Activated CD8-positive, alpha-beta memory T cell treated with anti-CD3 and anti-CD28 coated beads for 24 hours (primary cell): ENCODE measurements around the gene NDRG4.
A peak's percentile ranks its signal among the peaks of the same experiment; 100 is the strongest.

ENCODE experiments used
- DNase-seq: peaks from one replicate; pipeline ENCODE4 v3.0.0-alpha.2; 2020

NDRG4 gene, protein sequence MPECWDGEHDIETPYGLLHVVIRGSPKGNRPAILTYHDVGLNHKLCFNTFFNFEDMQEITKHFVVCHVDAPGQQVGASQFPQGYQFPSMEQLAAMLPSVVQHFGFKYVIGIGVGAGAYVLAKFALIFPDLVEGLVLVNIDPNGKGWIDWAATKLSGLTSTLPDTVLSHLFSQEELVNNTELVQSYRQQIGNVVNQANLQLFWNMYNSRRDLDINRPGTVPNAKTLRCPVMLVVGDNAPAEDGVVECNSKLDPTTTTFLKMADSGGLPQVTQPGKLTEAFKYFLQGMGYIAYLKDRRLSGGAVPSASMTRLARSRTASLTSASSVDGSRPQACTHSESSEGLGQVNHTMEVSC

DNA sequence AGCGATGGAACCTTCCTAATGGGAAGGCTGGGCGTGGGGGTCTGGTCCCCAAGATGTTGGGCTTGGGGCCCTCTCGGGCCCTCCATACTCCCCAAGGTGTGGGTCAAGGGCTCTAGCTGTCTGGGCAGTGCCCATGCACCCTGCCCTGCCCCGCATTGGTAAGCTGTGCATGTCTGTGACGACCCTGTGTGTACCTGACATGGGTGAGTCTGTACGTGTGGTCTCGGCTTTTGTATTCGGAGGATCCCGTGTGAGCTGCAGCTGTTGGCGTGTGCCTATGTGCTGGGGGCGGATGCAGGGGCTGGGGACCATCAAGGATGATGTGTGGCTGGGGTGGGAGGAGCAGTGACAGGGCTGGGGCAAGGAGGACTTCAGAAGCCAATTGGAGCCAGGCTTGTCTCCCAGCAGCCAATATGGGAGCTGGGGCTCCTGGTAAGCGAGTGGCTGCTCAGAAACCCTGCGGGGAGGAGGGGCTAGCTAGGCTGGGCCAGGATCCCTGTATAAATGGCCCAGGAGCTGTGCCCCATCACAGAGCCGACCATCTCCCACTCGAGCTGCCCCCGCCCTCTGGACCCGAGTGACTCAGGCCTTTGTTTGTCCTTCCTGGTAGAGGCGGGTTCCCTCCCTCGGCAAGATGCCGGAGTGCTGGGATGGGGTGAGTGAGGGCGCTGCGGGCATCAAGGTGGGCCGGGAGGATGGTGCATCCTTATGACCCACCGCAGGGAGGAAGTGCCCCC, at the start of gene NDRG4:
Gene NDRG4, plus strand, starts transcription at position 529 of the 737 bp plus-strand sequence. Its CDS starts 106 bp downstream, at position 635.
- DNase-seq: no peak

DNA sequence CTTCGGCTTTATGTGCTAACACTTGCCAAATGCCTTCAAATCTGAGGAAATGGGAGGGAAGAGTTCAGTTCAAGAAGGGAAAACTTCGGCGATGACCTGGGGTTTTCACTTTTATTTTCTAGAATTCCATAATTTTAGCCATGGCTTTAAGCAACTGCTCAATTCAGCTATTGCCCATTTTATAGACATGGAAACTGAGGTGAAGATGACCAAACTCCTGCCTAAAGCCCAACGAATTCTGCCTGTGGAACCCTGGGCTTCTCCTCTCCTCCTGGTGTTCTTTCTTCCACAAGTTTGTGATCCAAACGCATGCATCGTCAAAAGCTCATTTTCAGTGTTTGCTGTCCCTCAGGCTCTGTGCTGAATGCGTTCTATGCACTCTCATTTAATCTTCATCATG, 49.4 kb upstream of the NDRG4 start:
- no peak for DNase-seq

DNA sequence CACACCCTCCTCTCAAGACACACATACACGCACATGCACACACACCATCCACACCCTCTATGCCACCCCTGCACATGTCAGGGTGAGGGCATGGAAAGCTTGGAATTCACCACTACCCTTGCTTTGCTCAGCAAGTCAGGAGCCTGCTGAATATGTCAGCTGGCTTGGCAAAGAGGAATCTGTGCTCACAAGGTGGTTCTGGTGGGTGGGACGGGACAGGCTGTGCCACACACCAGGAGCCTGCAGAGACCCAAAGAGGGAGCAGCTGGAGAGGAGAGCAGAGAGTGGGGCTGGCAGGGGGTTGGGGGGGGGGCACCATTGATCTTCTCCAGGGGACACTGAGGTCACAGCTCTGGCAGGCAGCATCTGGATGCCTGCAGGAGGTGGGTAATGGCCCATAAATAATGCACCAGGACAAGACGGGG, 48.7 kb upstream of the NDRG4 start:
- no peak for DNase-seq

DNA sequence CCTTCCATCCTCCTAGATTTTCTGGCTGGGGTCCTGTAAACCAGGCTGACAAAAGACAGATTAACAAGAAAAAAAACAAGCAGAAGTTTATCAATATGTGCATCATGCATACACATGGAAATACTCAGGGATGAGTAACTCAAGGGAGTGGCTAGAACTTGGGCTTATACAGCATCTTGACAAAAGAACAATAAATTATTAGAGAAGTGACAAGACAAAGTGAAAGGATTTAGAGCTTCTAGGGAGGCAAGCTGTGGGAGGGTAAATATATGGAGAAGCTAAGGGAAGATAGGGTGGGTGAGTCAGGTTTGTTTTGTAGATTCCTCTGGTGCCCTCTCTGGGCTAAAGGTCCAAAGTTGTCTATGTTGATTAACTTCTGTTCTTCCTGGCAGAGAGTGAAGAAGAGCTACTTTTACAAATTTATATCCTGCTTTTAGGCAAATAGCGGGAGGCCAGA, 48.0 kb upstream of the NDRG4 start:
- no peak for DNase-seq

DNA sequence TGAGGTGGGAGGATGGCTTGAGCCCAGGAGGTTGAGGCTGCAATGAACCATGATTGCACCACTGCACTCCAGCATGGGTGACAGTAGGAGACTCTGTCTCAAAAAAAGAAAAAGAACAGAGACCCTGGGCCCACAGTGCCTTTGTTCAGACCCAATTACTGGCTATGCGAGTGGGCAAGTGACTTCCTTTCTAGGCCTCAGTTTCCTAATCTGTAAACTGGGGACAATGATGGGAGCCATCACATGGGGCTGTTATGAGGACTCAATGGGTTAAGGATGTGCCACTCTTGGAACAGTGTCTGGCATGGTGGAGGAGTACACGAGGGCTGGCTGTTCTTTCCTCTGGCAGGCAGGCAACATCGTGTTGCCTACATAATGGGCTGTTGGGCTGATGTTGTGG, 47.3 kb upstream of the NDRG4 start:
- no peak for DNase-seq

DNA sequence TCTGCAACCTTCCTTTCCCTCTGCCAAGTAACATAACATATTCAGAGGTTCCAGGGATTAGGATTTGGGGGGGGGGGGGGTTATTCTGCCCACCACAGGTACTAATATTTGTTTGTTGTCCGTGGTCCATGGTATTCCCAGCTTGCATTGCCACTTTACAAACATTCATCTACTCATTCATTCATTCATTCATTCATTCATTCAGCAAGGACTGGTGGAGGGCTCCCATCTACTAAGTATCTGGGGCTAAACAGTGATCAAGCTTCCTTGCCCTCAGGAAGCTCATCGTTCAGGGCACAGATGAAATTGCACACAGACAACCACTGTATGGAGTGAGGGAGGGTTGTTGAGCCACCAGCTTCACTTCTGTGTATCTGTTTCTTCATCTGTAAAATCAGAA, 45.8 kb upstream of the NDRG4 start:
- DNase-seq: no peak

DNA sequence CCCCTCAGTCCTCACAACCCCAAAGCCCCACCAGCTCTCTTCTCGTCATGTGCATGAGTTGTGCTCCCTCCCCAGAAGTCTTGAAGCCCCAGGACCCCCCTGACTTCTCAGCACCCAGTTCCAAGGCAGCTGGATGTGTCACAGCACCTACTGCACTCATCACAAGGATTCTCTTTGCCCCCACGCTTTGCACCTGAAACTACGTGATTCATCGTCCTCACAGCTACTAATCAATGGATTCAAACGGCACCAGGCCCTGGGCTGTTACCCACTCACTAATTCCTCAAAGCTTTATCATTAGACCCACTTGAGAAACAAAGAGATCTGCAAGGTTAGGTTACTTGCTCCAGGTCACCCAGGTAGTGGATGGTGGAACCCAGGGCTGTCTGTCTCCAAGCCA, 45.1 kb upstream of the NDRG4 start:
- DNase-seq: no peak

DNA sequence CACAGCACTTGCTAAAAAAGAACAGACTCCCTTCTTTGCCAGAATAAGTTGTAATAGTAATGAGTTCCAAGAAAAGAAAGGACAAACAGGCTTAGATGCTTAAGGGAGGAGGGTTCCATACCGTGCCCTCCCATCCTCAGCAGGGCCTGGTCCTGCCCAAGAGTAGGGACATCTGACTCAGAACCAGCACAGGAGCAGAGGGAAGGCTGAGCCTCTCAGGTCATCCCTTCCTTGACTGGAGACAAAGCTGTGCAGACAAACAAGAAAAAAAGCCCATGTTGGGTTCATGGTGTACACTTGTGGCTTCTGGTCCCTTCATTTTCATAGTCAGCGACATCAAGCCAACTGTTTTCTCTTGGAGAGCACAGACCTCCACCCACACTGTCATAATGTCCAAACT, 44.2 kb upstream of the NDRG4 start:
- no peak for DNase-seq

DNA sequence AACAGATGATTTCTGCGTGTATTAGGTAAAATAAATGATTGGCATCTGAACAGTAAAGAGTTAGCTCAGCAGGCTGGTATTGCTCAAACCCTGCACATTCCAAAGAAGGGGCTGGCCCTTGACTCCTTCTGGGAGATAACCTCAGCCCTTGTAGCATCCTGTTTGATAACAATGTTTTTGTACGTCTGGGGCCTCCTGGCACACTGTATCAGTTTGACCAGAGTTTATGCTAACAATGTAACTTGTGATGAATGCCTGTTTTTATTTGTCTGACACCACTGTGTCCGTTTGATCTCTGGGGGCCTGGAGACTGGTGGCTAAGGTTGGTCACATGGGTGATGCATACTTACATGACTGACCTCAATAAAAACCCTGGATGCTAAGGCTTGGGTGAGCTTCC, 43.8 kb upstream of the NDRG4 start:
- no peak for DNase-seq

DNA sequence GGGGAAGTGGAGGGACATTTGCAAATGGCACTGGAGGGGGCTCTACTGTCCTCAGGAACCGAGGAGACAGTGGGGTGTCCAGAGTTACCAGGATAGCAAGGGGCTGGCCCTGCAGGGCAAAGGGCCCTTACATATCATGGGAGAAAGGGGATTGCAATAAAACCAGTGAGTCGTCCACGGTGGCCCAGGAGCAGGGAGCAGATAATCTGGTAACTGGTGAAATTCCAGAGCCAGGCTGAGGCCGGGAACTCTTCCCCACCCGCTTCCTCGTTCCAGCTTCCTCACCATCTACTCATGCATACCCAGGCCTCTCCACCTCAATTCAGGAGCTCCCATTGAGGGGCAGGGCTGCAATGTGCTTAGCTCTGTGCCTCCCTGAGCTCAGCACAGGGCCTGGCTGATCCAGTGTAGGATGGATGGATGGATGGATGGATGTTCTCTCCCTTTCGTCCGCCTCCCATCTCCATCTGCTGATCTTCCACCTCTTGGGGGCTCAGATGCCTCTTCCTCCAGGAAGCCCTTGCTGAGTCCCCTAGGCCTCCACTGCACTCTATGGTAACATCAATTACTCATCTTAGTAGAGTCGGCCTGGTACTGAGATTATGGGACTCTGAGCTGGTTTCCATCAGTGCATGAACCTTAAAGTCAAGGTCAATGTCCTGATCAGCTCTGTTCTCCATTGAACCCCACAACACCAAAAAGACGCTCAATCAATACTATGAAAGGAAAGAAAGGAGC, 41.2 kb upstream of the NDRG4 start:
- DNase-seq: no peak

DNA sequence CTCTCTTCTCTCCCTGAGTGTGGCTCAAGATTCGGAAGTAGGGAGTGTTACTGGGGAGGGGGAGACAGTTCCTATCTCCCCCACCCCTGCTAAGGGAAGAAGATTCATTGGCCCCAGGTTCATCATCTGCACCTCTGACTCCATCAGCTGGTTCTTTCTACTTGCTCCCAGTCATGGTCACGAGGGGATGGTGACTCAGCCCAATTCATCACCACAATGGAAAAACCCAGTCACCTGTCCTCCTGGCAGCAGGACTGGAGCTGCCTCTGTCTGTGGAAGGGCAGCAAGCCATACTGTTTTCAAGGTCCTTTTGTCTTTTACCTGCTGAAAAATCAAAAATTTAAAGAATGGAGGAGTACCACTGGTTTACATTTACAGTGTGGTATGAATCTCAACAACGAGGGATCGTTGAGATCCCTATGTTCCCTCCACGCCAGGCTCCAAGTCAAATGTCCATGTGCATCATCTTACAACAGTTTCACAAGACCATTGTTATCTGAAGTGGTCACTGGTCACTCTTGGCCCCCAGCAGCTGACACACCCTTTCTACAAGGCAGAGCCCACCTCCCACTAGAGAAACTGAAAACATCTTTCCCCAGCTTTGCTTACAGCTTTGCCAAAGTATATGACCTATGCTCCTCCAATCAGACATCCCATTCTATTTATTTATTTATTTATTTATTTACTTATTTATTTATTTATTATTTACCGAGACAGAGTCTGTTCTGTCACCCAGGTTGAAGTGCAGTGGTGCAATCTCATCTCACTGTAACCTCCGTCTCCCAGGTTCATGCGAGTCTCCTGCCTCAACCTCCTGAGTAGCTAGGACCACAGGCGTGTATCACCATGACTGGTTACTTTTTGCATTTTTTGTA, 40.4 kb upstream of the NDRG4 start:
- DNase-seq: no peak

DNA sequence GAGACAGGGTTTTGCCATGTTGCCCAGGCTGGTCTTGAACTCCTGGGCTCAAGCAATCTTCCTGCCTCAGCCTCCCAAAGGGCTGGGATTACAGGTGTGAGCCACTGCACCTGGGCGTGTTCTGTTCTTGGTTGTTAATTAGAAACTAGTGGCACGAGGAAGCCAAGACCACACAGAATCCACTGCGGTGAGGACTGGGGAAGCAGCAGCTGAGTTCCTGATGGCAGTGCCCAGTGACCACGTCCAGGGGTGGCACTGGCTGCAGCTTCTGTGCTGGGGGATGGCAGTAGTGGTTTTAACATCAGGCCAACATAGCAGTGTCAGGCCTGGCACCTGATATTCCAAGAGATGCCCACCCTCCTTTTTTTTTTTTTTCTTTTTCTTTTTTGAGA, 39.7 kb upstream of the NDRG4 start:
- no peak for DNase-seq

DNA sequence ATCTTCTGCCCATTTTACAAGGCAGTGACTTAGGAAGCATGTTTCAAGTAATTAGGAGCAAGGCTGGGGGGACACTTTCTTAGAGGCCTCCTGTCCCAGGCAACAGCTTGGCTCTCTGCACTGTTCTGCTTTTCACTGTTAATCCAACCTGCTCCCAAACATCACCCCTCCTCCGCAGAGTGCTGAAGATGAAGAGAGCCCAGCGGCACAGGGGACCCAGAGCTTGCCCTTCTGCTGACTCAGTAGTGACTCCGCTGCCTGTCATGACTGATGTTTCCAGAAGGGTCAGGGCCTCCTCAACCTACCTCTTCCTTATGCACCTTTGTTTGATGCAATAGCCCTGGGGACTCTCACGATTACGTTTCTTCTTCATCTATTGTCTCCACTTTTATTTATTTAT, 38.9 kb upstream of the NDRG4 start:
- no peak for DNase-seq

DNA sequence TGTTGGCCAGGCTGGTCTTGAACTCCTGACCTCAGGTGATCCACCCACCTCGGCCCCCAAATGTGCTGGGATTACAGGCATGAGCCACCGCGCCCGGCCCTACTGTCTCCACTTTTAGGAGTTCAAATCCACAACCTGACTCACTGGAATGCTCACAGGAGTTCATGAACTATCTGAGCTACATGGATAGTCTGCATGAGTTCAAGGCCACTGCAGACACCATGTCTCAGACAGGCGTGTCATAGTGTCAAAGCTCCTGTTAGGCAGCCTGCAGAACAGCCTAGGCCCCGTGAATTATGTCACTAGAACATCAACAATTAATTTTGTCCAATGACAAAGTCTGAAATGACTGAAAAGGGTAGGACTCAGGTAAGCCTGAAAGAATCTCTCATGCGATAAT, 38.3 kb upstream of the NDRG4 start:
- DNase-seq: no peak

DNA sequence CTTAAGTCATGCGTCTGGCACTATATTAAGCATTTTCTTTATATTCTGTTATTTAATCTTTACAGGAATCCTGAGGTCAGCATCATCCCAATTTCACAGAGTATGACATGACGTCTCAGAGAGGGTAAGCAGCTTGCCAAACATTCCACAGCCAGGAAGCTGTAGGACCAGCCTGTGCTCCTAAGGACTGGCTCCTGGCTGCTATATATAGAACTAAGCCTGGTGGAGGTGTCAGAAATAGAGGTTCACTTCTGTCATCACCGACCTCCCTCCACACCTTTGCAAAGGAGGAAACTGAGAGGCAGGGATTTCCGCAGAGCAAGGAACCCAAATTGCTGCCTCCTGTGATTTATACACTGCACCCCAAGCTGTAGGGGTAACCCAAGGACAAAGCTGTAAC, 37.9 kb upstream of the NDRG4 start:
- no peak for DNase-seq

DNA sequence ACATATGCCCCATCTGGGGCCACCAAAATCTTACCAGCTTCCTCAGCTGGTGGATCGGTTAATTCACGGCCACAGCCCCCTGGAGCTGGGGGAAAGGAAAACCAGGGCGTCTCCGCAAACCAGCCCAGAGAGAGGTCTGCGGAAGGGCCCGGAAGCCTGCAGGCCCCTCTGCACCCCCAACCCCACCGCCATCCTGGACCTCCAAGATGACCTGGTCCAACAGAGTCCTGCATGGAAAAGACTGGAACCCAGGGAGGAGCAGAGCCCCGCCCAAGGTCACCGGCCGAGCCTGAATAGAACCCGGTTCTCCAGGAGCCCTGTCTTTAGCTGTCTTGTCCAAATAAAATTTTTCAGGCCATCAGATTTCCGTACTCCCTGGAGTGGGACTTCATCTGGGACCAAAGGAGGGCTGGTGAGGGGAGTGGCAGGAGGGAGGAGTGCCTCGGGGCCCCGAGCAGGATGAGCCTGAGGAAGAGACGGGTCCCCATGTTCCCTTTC, 37.4 kb upstream of the NDRG4 start:
- no peak for DNase-seq

DNA sequence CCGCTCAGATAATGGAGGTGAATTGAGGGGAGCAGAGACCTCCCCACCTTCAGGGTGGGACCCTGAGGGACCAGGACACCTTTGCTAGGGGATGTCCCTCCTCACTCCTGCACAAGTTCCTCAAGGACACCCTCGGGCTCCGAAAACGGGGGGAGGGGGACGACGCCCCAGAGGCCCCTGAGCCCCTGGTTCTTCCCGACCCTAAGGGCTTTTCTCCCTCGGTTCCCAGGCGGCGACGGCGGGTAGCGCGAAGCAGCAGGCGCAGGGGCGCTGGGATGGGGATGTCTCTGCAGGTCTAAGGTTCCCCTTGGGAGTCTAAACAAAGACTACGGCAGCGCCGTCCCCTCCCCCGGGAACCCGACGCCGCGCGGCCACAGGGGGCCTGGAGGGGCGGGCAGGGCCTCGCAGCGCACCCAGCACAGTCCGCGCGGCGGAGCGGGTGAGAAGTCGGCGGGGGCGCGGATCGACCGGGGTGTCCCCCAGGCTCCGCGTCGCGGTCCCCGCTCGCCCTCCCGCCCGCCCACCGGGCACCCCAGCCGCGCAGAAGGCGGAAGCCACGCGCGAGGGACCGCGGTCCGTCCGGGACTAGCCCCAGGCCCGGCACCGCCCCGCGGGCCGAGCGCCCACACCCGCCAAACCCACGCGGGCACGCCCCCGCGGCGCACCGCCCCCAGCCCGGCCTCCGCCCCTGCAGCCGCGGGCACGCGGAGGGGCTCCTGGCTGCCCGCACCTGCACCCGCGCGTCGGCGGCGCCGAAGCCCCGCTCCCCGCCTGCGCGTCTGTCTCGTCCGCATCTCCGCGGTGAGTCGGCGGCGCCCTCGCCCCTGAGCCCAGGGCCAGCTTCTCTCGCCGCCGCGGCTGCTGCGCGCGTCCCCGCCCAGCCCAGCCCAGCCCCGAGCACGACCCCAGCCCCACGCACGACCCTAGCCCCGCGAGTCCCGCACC, 36.7 kb upstream of the NDRG4 start:
- no peak for DNase-seq

DNA sequence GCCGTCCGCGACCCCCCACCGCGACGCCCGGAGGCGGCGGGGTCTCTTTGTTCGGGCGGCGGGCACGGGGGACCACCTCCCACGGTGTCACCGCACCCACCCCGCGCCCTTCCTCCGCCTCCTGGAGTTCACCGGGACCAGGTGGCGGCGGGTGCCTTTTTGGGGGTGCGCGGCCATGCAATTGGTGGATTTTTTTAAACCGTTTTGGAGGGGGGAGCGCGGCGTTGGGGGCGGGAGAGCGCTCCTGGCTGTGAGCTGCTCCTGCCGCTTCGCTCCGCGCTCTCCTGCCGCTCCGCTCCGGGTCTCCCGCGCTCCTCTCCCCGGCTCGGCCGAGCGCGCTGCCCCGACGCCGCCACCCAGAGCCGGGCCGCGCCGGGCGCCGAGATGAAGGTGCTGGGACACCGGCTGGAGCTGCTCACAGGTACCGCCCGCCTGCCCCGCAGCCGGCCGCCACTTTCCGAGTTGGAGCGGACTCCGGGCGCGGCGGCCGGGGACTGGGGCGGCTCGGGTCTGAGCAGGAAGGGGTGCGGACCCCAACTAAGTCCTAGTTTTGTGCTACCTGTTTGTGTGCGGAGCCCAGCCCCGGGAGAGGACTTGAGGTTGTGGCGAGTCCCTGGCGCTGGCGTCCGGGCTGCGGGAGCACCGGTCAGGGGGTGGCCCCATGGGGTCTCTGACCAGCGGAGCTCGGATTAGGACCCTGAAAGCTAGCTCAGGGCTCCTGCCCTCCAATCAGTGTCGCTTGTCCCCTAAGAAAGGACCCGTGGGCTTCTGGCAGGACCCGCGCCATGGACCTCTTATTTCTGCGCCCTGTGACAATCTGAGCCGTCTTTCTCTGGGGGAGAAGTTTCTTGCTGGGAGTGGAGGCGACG, 35.7 kb upstream of the NDRG4 start:
- DNase-seq: peak; percentile 61

DNA sequence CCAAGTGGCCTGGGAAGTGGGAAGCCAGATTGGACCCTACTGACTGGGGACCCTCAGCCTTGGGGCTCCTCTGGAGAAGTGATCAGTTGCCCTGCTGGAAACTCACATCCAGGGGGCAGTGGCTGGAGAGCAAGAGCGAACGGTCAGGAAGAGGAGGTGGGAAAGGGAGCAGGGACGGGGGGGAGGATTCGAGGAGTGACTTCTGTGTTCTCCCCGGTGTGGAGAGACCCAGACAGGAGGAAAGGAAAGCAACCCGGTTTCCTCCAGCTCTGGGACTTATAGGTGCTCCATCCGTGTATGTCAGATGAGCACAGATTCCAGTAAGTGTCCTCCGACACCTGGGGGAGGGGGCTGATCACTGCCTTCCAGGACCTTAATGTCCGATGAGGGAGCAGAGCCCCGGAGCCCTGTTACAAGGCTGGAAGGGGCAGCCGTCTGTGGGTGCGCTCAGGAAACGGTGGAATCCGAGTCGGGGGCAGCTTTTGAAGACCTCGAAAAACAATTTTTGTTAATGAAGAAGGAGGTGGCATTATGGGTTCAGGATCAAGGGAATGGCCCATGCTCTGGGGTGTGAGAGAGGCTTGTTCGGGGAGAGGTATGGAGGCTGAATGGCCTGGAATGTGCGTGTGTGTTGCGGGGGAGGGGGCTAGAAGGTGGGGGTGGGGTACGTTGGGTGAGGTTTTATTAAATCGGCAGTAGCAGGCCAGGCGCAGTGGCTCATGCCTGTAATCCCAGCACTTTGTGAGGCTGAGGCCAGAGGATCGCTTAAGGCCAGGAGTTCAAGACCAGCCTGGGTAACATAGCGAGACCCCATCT, 34.8 kb upstream of the NDRG4 start:
- DNase-seq: no peak
